Ovary (tissue), 3 donors: Measurements from ENCODE around the gene LRRC46.

ENCODE experiments used
- CTCF ChIP-seq, 3 donors: fragments of 450-650 bp in 2 of 3; fragments of 200-600 bp in 1 of 3; IDR thresholded peaks; one replicate each; pipeline versions ENCODE4 v1.5.1 to v1.8.0; 2016 to 2022; ENCODE audit warnings: antibody characterized with exemption in 3 of 3, mild to moderate bottlenecking in 1 of 3
- EP300 ChIP-seq: sonication (generic); formaldehyde crosslinking; IDR thresholded peaks from one replicate; pipeline ENCODE4 v1.6.1; 2017; ENCODE audit warnings: antibody characterized with exemption
- donor health status: DM: no; HTN: no; CAD: no.

- TF ChIP-seq CTCF (IDR thresholded peaks at IDR 0.05) (no peak), EP300 (no peak)
These were observed 13.6 kb downstream of the LRRC46 start for GRCh38 chr17:47844814-47845715.
